ENCODE data around the gene DLGAP4.

GRCh38 chr20:36483919-36484808 is 178.0 kb downstream of the DLGAP4 start:
- TF ChIP-seq CTCF (IDR thresholded peaks at IDR 0.05; ENCODE audit: low read depth, low read length, poor library complexity, severe bottlenecking) (no peak), EZH2phosphoT487 (IDR thresholded peaks at IDR 0.05; ENCODE audit: borderline replicate concordance, low read length) (no peak)

Data from DOHH2 (cell line).